Measurements from ENCODE around the gene FAR2.

- TF ChIP-seq CTCF (IDR thresholded peaks at IDR 0.05; ENCODE audit: low read depth, low read length) (no peak), EZH2phosphoT487 (IDR thresholded peaks at IDR 0.05; ENCODE audit: low read depth) (no peak)
Measured at GRCh38 chr12:29291226-29291625, 142.1 kb downstream of the FAR2 start.

Data from OCI-LY3 (cell line).